Kidney (tissue), 14 donors: ENCODE measurements around the gene POC1A. TPM values are rescaled to one million over a fixed set of nuclear protein-coding genes. Genes with fewer than 3 reads are reported as not detected.
A peak's percentile ranks its signal among the peaks of the same experiment; 100 is the strongest.

Experiments
- DNase-seq, 5 donors: peaks; one replicate each; pipeline ENCODE4 v3.0.0-alpha.2; 2013 to 2020
- FAIRE-seq: peaks from 2 replicates; lab custom pipeline; 2012; peaks lifted over from hg19 to GRCh38; lab: Jason Lieb, UNC
- H3K27ac ChIP-seq, 2 donors: one replicate each; pipeline ENCODE4 v1.7.0; 2013; ENCODE audit warnings: low read depth in 2 of 2, low read length in 2 of 2, inconsistent platforms in 1 of 2
- H3K27me3 ChIP-seq: one replicate; pipeline ENCODE4 v1.7.1; 2013; ENCODE audit warnings: low read length, inconsistent platforms; ENCODE audit not compliant: control insufficient read depth, insufficient read depth
- H3K36me3 ChIP-seq, 3 donors: one replicate each; pipeline versions ENCODE4 v1.7.0 to v1.7.1; 2013; ENCODE audit warnings: low read length in 3 of 3, control low read depth in 1 of 3, inconsistent platforms in 1 of 3; ENCODE audit not compliant: insufficient read depth in 3 of 3, control insufficient read depth in 2 of 3
- H3K4me1 ChIP-seq, 3 donors: one replicate each; pipeline versions ENCODE4 v1.7.0 to v1.7.1; 2013; ENCODE audit warnings: low read length in 3 of 3, inconsistent platforms in 1 of 3, low read depth in 1 of 3; ENCODE audit not compliant: control insufficient read depth in 2 of 3, insufficient read depth in 2 of 3
- H3K4me3 ChIP-seq, 3 donors: one replicate each; pipeline versions ENCODE4 v1.7.0 to v1.8.1; 2013; ENCODE audit warnings: low read length in 3 of 3, control low read depth in 1 of 3, inconsistent platforms in 1 of 3
- H3K9ac ChIP-seq, 3 donors: one replicate each; pipeline versions ENCODE4 v1.7.0 to v1.7.1; 2013; ENCODE audit warnings: low read length in 3 of 3, control low read depth in 1 of 3, inconsistent platforms in 1 of 3
- H3K9me3 ChIP-seq, 3 donors: one replicate each; pipeline versions ENCODE4 v1.7.0 to v1.7.1; 2013; ENCODE audit warnings: low read length in 3 of 3, control low read depth in 1 of 3, inconsistent platforms in 1 of 3; ENCODE audit not compliant: control insufficient read depth in 2 of 3, insufficient read depth in 1 of 3
- CTCF ChIP-seq: IDR thresholded peaks from 3 replicates; pipeline ENCODE4 v1.5.1; 2012; ENCODE audit warnings: mild to moderate bottlenecking, moderate library complexity, borderline replicate concordance; ENCODE audit not compliant: insufficient read depth; ENCODE audit errors: extremely low read depth
- intact Hi-C: fragments of 100-400 bp; cut with DNase I; formaldehyde crosslinking; loops from one replicate; pipeline ENCODE4 v1.11.1; 2022
- polyA plus RNA-seq: library from polyadenylated mRNA; stranded (reverse); fragments of 350-450 nt; fragmentation: Illumina TruSeq; extraction: RNeasy Lipid Tissue Mini Kit (QIAGEN cat#74804); gene quantifications from one replicate; pipeline ENCODE4 v1.2.3, GENCODE V29; 2014; ENCODE audit warnings: low read depth, low replicate concordance; ENCODE audit not compliant: insufficient read depth
- total RNA-seq: library from RNA; stranded (reverse); fragmentation: NEBNext Ultra II Directional; extraction: Animal tissue kit (Norgen Biotek cat#: 25700); gene quantifications from one replicate; pipeline ENCODE4 v1.2.1, GENCODE V29; 2021
- donor health status: control.
- donor health status: control.
- donor health status: control.
- donor health status: control.
- donor health status: control.
- donor health status: DM: yes; HTN: yes; CAD: no.
- donor health status: Normal renal cell carcinoma (clear cell type).

The POC1A gene
- total and polyA plus RNA-seq, 2 donors from 2014 or later = 2.2 to 2.5 TPM

GRCh38 chr3:52083556-52084087 lies 70.6 kb downstream of the POC1A start:
- no peak for FAIRE-seq
- Histone ChIP-seq H3K9me3 (no peaks in the 10 kb centered on the region), H3K27ac (no peak overlapping the region), H3K27me3 (no peaks in the 10 kb centered on the region), H3K4me3 (no peak overlapping the region), H3K36me3 (no peaks in the 10 kb centered on the region), H3K9ac (no peak overlapping the region), H3K4me1 (peaks cover 0 to 12% (median 9%) of the 10 kb centered on the region in 3 donors)
- peak in 1 of 5 donors; percentile 26 for DNase-seq
- TF ChIP-seq CTCF = no peak
- intact Hi-C loops = no loop called here

GRCh38 chr3:52082951-52083350 lies 71.3 kb downstream of the POC1A start:
- Histone ChIP-seq H3K27me3 (no peaks in the 10 kb centered on the region), H3K9ac (no peak overlapping the region), H3K36me3 (no peaks in the 10 kb centered on the region), H3K9me3 (no peaks in the 10 kb centered on the region), H3K4me1 (peaks cover 1 to 6% (median 3%) of the 10 kb centered on the region in 3 donors), H3K4me3 (no peak overlapping the region), H3K27ac (no peak overlapping the region)
- peak in 1 of 5 donors; percentile 39 for DNase-seq
- no peak for TF ChIP-seq CTCF
- intact Hi-C loops = no loop called here
- no peak for FAIRE-seq

GRCh38 chr3:52080830-52081719 lies 73.1 kb downstream of the POC1A start:
- Histone ChIP-seq H3K9ac (no peak overlapping the region), H3K9me3 (no peaks in the 10 kb centered on the region), H3K27ac (no peak overlapping the region), H3K4me3 (no peak overlapping the region), H3K36me3 (no peaks in the 10 kb centered on the region), H3K4me1 (peaks cover 0 to 4% (median 0%) of the 10 kb centered on the region in 3 donors), H3K27me3 (no peaks in the 10 kb centered on the region)
- intact Hi-C loops = no loop called here
- DNase-seq (peak in 2 of 5 donors; percentile 43 to 69), FAIRE-seq (no peak)
- TF ChIP-seq CTCF = no peak
